Keratinocyte (primary cell): ENCODE data around the gene ASCL4. TPM values are rescaled to one million over a fixed set of nuclear protein-coding genes. Genes with fewer than 3 reads are reported as not detected.

ENCODE experiments used
- DNase-seq: peaks from one replicate; pipeline ENCODE4 v3.0.0-alpha.2; 2011; ENCODE audit warnings: low read depth, missing footprints, low spot score
- FAIRE-seq: peaks from 2 replicates; lab custom pipeline; 2011; peaks lifted over from hg19 to GRCh38; lab: Jason Lieb, UNC
- H2AFZ ChIP-seq: 2 replicates; pipeline ENCODE4 v1.6.0; 2012; ENCODE audit warnings: low read length, control low read depth, inconsistent platforms; ENCODE audit not compliant: control insufficient read depth
- H3K27ac ChIP-seq: 2 replicates; pipeline ENCODE4 v1.5.1; 2011; ENCODE audit warnings: low read length; ENCODE audit not compliant: control insufficient read depth, insufficient read depth
- H3K27me3 ChIP-seq: 3 replicates; pipeline ENCODE4 v1.6.0; 2011; ENCODE audit warnings: low read length; ENCODE audit not compliant: control insufficient read depth, insufficient read depth; ENCODE audit errors: extremely low read depth
- H3K36me3 ChIP-seq, 2 experiments: 2 replicates in 1 of 2; 3 replicates in 1 of 2; pipeline ENCODE4 v1.5.1; 2011; ENCODE audit warnings: low read length in 2 of 2, mild to moderate bottlenecking in 1 of 2; ENCODE audit not compliant: control insufficient read depth in 2 of 2, insufficient read depth in 2 of 2; ENCODE audit errors: extremely low read depth in 1 of 2
- H3K4me1 ChIP-seq: 3 replicates; pipeline ENCODE4 v1.5.1; 2011; ENCODE audit warnings: low read length; ENCODE audit not compliant: control insufficient read depth, insufficient read depth; ENCODE audit errors: extremely low read depth
- H3K4me2 ChIP-seq: 3 replicates; pipeline ENCODE4 v1.6.0; 2011; ENCODE audit warnings: low read depth, low read length; ENCODE audit not compliant: control insufficient read depth, insufficient read depth; ENCODE audit errors: extremely low read depth
- H3K4me3 ChIP-seq, 3 experiments: fragments of 200-600 bp in 1 of 3; sonication (generic) in 1 of 3; 2 replicates in 2 of 3; 3 replicates in 1 of 3; pipeline ENCODE4 v1.5.1; 2011 to 2016; ENCODE audit warnings: low read length in 3 of 3, mild to moderate bottlenecking in 3 of 3, control low read depth in 2 of 3, inconsistent platforms in 1 of 3, low read depth in 1 of 3, mixed read lengths in 1 of 3, mixed run types in 1 of 3, moderate library complexity in 1 of 3; ENCODE audit not compliant: control insufficient read depth in 2 of 3, insufficient read depth in 2 of 3; ENCODE audit errors: extremely low read depth in 1 of 3
- H3K79me2 ChIP-seq: 2 replicates; pipeline ENCODE4 v1.6.0; 2012; ENCODE audit warnings: low read length; ENCODE audit not compliant: control insufficient read depth, insufficient read depth
- H3K9ac ChIP-seq: 3 replicates; pipeline ENCODE4 v1.6.0; 2011; ENCODE audit warnings: low read length; ENCODE audit not compliant: control insufficient read depth, insufficient read depth; ENCODE audit errors: extremely low read depth
- H3K9me1 ChIP-seq: 3 replicates; pipeline ENCODE4 v1.6.0; 2011; ENCODE audit warnings: low read length; ENCODE audit not compliant: control insufficient read depth, insufficient read depth; ENCODE audit errors: extremely low read depth
- H3K9me3 ChIP-seq: 2 replicates; pipeline ENCODE4 v1.5.1; 2012; ENCODE audit warnings: low read depth, low read length; ENCODE audit not compliant: control insufficient read depth
- H4K20me1 ChIP-seq: 3 replicates; pipeline ENCODE4 v1.6.0; 2011; ENCODE audit warnings: low read length; ENCODE audit not compliant: control insufficient read depth, insufficient read depth; ENCODE audit errors: extremely low read depth
- EZH2 ChIP-seq: IDR thresholded peaks from one replicate; pipeline ENCODE4 v1.6.1; 2012; ENCODE audit warnings: inconsistent platforms, mild to moderate bottlenecking, low read length, moderate library complexity
- dilution Hi-C: fragments of 300-500 bp; cut with MboI; formaldehyde crosslinking; loops from one replicate; pipeline ENCODE4 v1.7.0; 2020; ENCODE audit warnings: low sequenced_read_pairs; ENCODE audit not compliant: extremely low pct_ligation_motif_present
- polyA plus RNA-seq, 5 experiments: library from polyadenylated mRNA; depleted of rRNA in 3 of 5; stranded (reverse) in 3 of 5; stranded (forward) in 1 of 5; unstranded in 1 of 5; fragments of >200 nt; gene quantifications; 1 replicate in 1 of 5; 2 replicates in 3 of 5; 3 replicates in 1 of 5; pipeline versions ENCODE4 v1.2.1 to v1.2.3, GENCODE V29; 2011 to 2012; ENCODE audit warnings: missing spikeins in 2 of 5, low read depth in 1 of 5, low replicate concordance in 1 of 5
- TF ChIP-seq, protein P1 (sequence below), 3 experiments: IDR thresholded peaks in 1 of 3; conservative IDR thresholded peaks in 1 of 3; optimal IDR thresholded peaks in 1 of 3; 2 replicates in 2 of 3; 3 replicates in 1 of 3; pipeline versions ENCODE3 to v1.5.1; 2011; ENCODE audit warnings: low read length in 3 of 3, mild to moderate bottlenecking in 3 of 3, moderate library complexity in 2 of 3, control low read depth in 1 of 3, inconsistent platforms in 1 of 3; ENCODE audit not compliant: insufficient read depth in 2 of 3; ENCODE audit errors: extremely low read depth in 1 of 3

The ASCL4 gene
- polyA plus RNA-seq, 1 donor (not counting 4 experiments of a cell fraction or from before 2014, with no cell fraction given): not detected

DNA sequence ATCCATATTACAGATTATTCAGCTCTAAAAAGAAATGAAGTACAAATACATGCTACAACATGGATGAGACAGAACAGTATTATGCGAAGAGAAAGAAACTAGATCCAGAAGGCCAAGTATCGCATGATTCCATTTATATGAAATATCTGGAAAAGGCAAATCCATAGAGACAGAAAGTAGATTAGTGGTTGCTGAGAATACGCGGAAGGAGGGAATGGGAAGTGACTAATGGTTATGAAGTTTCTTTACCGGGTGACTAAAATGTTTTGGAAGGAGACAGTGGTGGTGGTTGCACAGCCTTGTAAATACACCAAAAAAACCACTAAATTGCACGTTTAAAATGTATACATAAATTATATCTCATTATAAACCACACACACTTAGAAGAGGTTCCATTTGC lies 26.0 kb upstream of the ASCL4 start:
- Histone ChIP-seq H4K20me1 (no peaks in the 10 kb centered on the region), H3K9me3 (no peaks in the 10 kb centered on the region), H3K4me3 (peak overlapping the region in 2 of 3 experiments; percentile 55 to 62), H3K36me3 (peaks cover 18 to 46% of the 10 kb centered on the region in 2 experiments), H3K79me2 (peaks cover 45% of the 10 kb centered on the region), H3K9me1 (no peaks in the 10 kb centered on the region), H3K9ac (peak overlapping the region; percentile 8), H2AFZ (no peak overlapping the region), H3K4me2 (peak overlapping the region; percentile 94), H3K27ac (peak overlapping the region; percentile 82), H3K27me3 (no peaks in the 10 kb centered on the region), H3K4me1 (peaks cover 32% of the 10 kb centered on the region)
- DNase-seq (no peak), FAIRE-seq (peak; percentile 83)
- no peak for TF ChIP-seq EZH2
- TF ChIP-seq, protein P1, sequence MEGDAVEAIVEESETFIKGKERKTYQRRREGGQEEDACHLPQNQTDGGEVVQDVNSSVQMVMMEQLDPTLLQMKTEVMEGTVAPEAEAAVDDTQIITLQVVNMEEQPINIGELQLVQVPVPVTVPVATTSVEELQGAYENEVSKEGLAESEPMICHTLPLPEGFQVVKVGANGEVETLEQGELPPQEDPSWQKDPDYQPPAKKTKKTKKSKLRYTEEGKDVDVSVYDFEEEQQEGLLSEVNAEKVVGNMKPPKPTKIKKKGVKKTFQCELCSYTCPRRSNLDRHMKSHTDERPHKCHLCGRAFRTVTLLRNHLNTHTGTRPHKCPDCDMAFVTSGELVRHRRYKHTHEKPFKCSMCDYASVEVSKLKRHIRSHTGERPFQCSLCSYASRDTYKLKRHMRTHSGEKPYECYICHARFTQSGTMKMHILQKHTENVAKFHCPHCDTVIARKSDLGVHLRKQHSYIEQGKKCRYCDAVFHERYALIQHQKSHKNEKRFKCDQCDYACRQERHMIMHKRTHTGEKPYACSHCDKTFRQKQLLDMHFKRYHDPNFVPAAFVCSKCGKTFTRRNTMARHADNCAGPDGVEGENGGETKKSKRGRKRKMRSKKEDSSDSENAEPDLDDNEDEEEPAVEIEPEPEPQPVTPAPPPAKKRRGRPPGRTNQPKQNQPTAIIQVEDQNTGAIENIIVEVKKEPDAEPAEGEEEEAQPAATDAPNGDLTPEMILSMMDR (optimal IDR thresholded peaks at IDR 0.05 in 1 of 3, IDR thresholded peaks at IDR 0.05 in 1 of 3, conservative IDR thresholded peaks at IDR 0.05 in 1 of 3; ENCODE audit: extremely low read depth in 1 of 3, insufficient read depth in 2 of 3, low read length in 3 of 3): no peak
- dilution Hi-C loops: no loop called here

DNA sequence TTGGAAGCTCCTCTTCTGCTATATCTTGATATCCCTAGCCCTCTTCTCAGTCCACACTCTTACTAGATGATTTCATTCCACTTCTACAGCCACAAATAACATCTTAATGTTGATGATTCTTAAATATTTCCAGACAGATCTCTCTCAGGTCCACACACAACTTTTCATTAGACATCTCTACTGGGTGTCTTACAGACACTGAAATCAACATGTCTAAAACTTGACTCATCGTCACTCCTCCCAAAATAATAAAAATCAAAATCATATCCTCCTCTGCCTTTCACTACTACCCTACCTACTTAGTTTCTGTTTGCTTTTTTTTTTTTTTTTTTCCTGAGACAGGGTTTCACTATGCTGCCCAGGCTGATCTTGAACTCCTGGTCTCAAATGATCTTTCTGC lies 25.4 kb upstream of the ASCL4 start:
- Histone ChIP-seq H3K9me1 (no peaks in the 10 kb centered on the region), H3K4me2 (peak overlapping the region; percentile 94), H3K27ac (peak overlapping the region; percentile 82), H3K9me3 (no peaks in the 10 kb centered on the region), H3K4me1 (peaks cover 32% of the 10 kb centered on the region), H3K36me3 (peaks cover 18 to 49% of the 10 kb centered on the region in 2 experiments), H3K9ac (peak overlapping the region; percentile 42), H3K79me2 (peaks cover 48% of the 10 kb centered on the region), H2AFZ (no peak overlapping the region), H4K20me1 (no peaks in the 10 kb centered on the region), H3K4me3 (peak overlapping the region in 2 of 3 experiments; percentile 55 to 62), H3K27me3 (no peaks in the 10 kb centered on the region)
- FAIRE-seq: peak; percentile 34
- no peak for TF ChIP-seq EZH2
- TF ChIP-seq, protein P1 (optimal IDR thresholded peaks at IDR 0.05 in 1 of 3, IDR thresholded peaks at IDR 0.05 in 1 of 3, conservative IDR thresholded peaks at IDR 0.05 in 1 of 3; ENCODE audit: extremely low read depth in 1 of 3, insufficient read depth in 2 of 3, low read length in 3 of 3): no peak
- dilution Hi-C loops: no loop called here
- DNase-seq: no peak
